Measurements from ENCODE around the gene BCL2L13.
A peak's percentile ranks its signal among the peaks of the same experiment; 100 is the strongest.

GRCh38 chr22:17638432-17639246 is at the start of gene BCL2L13:
- TF ChIP-seq CTCF (conservative IDR thresholded peaks at IDR 0.05; ENCODE audit: low read depth, low read length) (0 out of 2 replicates have a peak, but pooled peaks have one; percentile 6), EZH2 (IDR thresholded peaks at IDR 0.05; ENCODE audit: borderline replicate concordance, low read depth, low read length, poor library complexity, severe bottlenecking) (no peak)
